MV-4-11 (cell line): ENCODE results near the gene CHST2.
A peak's percentile ranks its signal among the peaks of the same experiment; 100 is the strongest.

Experiments
- DNase-seq: peaks from one replicate; lab custom pipeline; 2025; lab: John Stamatoyannopoulos, UW

Gene CHST2

DNA sequence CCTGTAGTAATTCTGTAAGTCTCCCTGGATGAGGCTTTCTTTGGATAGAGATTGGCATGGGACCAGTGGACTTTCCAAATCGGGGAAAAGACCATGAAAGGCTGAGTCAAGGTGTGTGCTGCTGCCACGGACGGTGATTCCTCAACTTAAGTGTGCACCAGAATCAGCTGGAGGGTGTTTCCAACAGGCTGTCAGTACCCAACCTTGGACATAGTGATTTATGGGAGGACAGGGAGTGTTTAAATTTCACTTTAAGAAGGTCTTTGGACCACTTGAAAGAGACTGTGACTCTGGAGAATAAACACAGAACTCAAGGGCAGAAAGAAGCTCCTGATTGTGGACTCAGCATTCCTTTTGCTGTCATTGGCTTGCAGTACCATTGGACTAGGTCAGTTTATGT lies 20.4 kb upstream of the CHST2 start:
- no peak for DNase-seq

DNA sequence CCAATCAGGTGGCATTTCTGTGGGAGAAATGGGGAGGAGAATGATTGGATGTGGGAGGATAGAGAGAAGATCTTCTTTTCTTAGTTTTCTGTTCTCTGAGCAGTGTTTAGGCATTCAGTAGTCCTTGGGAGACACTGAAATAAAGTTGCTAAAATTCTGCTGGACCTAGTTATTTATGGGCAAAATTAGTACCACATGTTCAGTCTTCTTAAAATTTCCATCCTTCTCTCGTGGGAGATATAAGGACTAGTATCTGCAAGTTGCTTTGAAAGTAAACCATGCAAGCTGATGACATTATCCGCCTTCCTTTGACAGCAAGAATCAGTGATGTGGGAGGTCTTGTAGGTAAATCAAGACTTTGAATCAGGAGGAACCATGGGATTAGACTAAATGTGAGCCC lies 19.9 kb upstream of the CHST2 start:
- no peak for DNase-seq

DNA sequence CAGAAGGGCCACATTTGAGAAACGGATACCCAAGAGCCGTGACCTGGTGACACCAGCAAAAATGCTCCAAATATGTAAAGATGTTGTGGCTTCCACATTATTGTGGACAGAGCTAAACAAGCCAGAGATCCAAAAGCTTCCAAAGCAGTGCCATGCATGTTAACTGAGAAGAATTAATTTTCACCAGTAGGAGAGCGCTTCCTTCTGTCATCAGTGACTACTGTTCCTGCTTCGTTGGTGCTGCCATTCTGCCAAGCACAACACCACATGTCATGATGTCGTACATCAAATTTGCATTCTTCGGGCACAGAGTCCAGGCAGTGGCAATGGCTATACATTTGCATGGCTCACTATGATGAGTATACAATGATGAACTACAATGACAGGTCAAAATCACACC lies 19.1 kb upstream of the CHST2 start:
- DNase-seq: no peak

DNA sequence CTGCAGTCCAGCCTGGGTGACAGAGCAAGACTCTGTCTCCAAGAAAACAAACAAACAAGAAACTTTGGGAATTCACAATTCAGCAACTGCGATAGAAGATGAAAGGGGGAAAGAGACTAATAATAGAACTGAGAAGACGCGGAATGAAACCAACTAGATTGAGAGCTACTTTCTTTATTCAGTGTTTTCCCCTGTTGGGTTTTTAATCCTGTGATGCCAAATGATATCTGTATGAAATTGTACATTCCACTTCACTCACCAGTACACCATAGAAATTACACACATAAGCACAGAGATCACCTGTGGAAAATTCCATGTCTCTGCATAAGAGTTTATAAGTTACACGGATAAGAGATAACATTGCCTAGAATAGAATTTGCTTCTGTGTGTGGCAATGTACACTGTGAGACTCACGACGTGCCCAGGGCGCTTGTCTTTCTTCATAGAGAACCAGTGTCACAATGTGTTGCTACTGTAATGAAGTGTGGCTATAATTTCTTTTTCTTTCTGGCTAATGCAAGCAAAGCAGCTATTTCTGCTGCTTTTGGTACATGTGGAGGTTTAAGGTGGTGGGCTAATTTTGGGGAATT lies 17.7 kb upstream of the CHST2 start:
- DNase-seq: no peak

DNA sequence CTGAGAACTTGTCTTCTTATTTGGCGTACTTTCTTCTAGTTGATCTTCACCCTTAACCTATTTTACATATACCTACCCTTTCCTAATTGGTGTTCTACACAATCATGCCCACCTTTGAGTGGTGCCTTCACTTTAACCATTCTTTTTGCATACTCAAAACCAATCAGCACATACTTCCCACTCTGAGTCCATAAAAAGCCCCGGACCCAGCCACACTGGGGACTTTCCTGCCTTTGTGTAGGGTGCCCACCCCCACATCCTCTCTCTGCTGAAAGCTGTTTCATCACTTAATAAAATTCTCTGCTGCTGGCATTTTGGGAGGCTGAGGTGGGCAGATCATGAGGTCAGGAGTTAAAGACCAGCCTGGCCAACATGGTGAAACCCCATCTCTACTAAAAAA lies 15.9 kb upstream of the CHST2 start:
- DNase-seq: no peak

DNA sequence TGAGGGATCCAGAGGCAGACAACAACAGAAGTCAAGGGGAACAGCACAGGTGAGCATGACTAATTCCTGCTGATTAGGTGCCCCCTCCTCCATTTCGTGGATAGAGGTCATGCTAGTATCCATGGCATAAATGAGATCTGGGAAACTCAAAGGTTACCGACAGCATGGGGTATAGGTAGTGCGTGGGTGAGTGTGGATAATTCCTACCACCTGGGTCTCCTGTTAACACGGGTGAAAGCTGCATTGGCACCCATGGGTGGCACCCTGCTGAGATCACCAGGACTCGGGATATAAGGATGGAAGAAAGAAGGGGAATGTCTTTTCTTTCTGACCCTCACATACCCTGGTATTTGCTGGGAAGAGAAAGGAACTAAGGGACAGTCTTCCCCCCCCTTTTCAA lies 14.4 kb upstream of the CHST2 start:
- no peak for DNase-seq

DNA sequence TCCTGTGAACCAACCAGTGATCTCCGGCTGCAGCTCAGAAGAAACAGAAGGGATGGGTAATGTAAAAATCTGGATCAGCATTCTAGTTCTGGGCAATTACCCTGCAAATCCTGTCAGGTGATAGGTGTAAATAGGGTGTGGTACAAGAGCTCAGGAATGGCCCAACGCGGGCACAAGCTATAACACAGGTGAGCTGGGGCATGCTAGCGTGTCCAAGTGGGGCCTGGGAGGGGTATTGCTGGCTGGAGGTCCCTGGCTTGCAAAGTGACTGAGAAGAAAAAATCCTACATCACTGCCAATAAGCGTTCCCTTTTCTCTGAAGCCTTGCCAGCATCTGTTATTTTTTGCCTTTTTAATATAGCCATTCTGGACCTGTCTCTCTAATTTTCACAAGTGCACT lies 9.7 kb upstream of the CHST2 start:
- no peak for DNase-seq

DNA sequence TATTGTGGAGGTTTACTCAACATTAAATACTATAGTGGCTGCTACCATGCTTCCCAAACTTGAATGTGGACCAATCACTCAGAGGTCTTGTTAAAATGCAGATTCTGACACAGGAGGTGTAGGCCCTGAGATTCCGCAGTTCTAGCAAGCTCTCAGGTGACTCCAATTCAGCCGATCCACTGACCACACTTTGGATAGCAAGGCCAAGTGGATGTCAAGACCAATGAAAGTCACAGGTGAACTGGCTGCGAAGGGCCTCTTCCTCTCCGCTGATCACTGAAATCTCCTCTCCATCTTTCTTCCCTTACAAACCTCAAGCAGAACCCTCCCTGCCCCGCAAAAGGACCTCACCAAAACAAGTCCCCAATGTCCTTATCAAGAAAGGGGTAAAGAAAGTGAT lies 9.2 kb upstream of the CHST2 start:
- DNase-seq: no peak

DNA sequence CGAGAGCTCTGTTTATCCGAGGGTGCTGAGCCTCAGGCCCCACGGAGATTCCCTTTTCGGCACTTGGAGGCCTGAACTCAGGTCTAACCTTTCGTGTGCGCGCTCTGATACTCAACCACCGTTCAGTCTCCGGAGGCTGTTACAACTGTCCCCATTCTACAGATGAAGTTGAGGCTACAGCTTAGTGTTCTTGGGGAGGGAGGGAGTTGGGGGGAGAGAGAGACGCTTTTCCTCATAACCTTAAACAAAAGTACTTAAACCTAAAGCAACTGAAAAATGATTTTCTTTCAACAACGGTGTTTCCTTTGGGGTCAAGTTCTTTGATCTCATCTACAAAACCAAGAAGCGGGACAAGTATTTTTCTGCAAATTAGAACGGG lies 952 bp upstream of the CHST2 start:
- DNase-seq: no peak

DNA sequence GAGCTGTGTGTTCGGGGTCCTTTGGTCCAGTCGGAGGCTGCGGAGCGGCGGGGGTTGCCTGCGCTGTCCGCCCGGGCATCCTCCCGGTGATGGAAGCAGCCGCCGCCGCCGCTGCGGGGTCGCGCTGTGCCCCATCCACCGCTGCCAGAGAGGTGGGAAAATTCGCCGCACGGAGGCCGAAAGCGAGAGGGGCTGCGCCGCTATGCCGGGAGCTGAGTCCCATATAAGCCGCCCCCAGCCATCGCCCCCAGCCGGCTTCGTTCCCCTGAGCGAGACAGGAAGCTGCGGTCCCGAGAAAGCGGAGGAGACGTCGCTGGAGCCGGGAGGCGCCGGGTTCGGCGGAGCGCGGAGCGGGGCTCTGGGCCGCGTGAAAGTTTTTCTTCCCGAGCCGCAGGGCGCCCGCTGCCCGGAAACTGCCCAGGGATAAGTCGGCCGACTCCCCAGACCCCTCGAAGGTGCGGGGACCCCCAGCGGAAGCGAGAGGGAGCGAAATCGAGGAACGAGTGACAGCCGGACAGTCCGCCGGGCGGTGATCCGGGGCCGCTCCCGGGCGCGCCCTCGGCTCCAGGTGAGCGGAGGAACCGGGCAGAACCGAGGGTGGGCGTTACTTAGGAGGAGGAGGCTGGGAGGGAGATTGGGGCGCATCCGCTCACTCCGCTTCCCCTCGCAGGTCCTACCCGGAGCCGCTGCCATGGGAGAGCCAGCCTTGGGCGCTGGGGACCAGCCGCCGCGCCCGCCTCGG lies 574 bp downstream of the CHST2 start:
- DNase-seq: no peak

DNA sequence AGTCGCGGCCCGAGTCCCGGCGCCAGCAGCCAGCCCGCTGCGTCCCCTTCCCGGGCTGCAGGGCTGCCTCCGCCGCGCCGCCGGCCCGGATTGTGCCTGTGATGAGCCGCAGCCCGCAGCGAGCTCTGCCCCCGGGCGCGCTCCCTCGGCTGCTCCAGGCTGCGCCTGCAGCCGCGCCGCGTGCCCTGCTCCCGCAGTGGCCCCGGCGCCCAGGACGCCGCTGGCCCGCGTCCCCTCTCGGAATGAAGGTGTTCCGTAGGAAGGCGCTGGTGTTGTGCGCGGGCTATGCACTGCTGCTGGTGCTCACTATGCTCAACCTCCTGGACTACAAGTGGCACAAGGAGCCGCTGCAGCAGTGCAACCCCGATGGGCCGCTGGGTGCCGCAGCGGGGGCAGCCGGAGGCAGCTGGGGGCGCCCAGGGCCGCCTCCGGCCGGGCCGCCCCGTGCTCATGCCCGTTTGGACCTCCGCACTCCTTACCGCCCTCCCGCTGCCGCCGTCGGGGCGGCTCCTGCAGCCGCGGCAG lies 1.2 kb downstream of the CHST2 start:
- peak; percentile 11 for DNase-seq

DNA sequence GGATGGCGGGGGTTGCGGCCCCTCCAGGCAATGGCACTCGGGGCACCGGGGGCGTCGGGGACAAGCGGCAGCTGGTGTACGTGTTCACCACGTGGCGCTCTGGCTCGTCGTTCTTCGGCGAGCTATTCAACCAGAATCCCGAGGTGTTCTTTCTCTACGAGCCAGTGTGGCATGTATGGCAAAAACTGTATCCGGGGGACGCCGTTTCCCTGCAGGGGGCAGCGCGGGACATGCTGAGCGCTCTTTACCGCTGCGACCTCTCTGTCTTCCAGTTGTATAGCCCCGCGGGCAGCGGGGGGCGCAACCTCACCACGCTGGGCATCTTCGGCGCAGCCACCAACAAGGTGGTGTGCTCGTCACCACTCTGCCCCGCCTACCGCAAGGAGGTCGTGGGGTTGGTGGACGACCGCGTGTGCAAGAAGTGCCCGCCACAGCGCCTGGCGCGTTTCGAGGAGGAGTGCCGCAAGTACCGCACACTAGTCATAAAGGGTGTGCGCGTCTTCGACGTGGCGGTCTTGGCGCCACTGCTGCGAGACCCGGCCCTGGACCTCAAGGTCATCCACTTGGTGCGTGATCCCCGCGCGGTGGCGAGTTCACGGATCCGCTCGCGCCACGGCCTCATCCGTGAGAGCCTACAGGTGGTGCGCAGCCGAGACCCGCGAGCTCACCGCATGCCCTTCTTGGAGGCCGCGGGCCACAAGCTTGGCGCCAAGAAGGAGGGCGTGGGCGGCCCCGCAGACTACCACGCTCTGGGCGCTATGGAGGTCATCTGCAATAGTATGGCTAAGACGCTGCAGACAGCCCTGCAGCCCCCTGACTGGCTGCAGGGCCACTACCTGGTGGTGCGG lies 1.9 kb downstream of the CHST2 start:
- DNase-seq: no peak

DNA sequence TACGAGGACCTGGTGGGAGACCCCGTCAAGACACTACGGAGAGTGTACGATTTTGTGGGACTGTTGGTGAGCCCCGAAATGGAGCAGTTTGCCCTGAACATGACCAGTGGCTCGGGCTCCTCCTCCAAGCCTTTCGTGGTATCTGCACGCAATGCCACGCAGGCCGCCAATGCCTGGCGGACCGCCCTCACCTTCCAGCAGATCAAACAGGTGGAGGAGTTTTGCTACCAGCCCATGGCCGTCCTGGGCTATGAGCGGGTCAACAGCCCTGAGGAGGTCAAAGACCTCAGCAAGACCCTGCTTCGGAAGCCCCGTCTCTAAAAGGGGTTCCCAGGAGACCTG lies 2.5 kb downstream of the CHST2 start:
- no peak for DNase-seq

DNA sequence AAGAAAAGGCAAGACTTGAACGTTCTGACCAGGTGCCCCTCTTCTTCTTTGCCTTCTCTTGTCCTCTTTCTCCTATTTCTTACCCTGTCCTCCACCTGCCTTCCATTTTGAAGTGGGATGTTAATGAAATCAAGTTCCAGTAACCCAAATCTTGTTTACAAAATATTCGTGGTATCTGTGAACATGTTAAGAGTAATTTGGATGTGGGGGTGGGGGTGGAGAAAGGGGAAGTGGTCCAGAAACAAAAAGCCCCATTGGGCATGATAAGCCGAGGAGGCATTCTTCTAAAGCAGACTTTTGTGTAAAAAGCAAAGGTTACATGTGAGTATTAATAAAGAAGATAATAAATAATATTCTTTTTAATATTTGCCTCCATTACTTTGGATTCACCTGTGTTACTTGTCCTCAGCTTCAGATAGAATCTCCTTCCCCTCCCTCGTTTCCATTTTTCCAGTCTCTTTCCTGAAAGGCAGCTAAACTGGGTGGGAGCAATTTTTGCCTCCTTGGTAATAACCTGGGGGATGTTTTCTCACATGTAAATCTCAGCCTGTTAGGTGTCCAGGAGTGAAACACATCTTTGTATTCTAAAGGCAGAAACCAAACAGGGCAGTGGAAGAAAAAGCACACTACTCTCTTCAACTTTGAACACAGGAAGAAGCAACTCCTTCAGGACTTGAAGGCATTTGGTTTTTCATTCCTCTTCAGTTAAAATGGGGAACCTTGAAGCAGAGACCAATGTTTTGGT lies 3.2 kb downstream of the CHST2 start:
- peak; percentile 23 for DNase-seq

DNA sequence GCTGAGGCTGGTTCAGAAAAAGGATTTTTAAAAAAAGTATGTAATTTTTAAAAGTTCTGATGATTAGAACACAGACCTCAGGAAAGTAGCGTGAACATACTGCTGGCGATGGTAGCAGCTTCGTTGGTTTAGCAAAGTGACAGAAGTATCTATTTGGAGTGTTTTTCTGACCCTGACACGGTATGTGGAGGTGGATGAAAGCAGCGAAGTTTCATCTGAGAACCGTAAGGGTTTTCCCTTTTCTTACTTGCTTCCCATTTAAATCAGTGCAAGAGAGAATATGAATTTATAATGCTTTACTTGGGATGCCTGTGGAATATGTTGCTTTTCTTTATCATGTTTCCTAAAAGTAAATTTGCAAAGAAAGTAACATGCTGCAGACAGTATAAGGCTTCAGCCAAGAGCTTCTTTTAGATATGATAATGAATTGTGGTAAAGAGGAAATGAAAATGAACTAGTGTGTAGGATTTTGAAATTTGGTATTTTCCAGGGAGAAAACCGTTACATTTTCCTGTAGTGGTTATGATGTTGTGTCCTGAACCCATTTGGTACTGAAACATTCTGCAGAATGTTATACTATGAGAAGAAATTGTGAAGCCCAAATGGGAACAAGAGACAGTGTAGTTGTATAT lies 3.9 kb downstream of the CHST2 start:
- DNase-seq: peak; percentile 70

DNA sequence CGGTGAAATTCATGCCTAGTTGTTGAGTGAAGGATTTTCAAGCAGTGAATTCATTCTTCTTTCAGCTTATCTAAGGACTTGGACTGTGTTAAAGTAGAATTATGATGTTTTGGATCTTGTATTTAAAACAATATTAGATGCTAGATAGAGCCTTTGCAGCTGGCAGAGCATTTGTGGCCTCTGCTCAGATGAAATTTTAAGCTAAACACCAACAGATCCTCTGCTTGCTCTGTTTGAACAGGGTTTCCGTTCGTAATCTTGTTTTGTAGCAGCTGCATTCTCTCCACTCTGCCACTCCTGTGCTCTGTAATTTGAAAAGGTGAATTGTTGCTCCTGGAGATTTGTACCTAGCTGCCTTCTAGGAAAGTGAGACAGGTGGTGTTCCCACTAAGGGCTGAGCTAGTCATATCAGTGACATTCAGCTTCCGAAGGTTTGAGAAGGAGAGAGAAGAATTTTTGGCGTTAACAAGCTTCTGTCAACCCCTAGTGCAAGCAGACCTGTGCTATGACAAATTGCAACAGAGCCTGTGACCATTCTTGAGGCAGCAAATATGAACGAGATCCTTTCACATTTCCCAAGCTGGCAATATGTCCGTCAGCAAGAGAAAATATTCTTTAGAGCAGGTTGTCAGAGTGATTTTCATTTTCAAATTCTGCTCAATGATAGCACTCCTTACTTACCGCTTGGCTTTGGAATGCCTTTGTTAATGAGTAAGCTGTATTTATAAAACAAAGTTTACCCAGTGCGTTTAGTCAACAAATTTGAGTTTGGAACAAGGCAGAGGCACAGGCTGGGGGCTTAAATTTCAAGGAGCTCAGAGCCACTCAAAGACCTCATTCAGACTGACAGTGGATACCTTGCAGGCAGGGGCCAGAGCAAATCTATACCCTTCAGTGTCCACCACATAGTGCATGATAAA lies 5.3 kb downstream of the CHST2 start:
- DNase-seq: no peak

DNA sequence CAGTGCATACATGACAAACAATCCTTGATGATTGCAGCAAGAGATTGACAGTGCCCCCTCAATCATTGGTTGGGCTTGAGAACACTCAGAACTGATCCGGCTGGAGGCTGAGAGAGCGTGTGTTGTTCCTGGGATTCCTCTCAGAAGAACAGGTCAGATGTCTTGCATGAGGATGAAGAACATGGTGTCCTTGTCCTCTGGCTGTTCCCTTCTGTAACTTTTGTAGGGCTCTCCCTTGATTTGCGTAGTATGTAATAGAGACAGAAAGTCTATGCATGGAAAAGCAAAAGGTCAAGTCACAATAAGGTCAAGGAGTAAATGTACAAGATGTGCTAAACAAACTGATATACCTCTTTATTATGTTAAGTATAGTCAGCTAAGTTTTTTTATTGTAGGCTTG lies 8.2 kb downstream of the CHST2 start:
- no peak for DNase-seq

DNA sequence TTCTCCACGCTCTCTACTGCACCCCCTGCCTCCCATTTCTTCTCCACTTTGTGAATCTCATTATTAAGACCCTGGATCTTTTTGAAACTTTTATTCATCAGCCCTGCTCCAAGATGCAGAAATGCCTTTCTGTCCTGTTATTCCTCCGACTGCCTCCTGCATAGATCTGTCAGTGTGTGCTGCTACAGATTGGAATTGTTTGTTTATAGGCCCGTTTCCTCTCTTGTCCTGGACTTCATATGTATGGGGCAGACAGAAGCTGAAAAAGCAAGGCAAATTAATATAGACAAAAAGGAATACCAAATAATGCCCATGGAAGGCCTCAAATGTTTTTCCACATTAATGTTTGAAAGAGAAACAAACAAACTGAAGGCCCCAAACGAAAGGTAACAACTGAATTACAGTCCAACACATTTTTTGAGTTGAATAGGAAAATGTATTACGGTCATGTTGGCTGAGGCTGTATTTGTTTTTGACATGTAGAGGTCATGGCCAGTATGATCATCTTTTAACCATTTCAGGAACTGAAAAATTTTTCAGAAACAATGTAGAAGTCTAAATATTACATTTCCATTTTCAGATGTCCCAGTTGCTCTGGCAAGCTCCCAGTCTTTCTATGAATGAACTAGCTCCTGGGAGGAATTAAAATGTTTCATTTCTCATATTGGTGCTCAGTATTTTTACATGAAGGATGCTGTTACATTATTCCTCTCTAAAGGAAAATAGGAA lies 8.8 kb downstream of the CHST2 start:
- peak; percentile 36 for DNase-seq

DNA sequence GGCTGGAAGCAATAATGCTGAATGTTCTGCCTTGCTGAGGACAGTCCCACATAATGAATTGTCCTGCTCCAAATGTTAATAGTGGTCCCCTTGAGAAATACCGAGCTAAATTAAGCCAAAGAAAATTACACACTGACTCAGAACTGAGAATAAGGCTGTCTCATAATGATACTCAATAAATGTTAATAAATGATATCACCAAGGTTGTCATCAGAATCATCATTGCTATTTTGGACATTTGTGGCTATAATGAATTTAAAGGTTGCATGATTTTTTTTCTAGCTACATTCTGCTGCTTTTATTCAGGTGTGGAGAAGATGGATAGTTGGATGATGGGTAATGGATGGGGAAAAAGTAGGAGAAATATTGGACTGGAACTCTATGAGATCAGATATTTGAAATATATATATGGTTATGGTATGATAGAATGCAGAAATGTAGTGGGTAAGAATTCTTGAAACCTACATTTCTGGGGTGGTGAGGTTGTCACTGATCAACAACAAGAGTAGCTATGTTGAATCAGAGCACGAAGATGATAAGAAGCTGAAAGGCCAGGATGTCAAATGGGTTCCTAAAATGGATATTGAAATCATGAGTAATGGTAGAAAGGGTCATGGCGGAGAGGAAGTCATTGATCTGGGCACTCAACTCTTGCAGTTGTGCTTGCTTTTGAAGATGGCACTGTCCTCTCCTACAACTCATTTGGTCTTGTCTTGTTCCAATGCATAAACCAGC lies 12.8 kb downstream of the CHST2 start:
- DNase-seq: no peak
